GM10266 (cell line): ENCODE results near the gene CAMTA1.
"Not testable (repeated sequence)": the region's sequence is repeated elsewhere in the genome, so short reads cannot be mapped to it uniquely, and the experiment has no call there.

Experiments used
- DNase-seq: peaks from one replicate; pipeline ENCODE4 v3.0.0; 2012; ENCODE audit errors: extremely low spot score
- TF ChIP-seq, protein P1 (sequence below): IDR thresholded peaks from 2 replicates; pipeline ENCODE4 v1.5.1; 2012; ENCODE audit warnings: mild to moderate bottlenecking, low read depth; ENCODE audit not compliant: control insufficient read depth, insufficient read depth; ENCODE audit errors: missing control alignments

The CAMTA1 gene

GRCh38 chr1:6809461-6809860 is 24.2 kb downstream of the CAMTA1 start:
- DNase-seq, result no peak
- TF ChIP-seq, protein P1, sequence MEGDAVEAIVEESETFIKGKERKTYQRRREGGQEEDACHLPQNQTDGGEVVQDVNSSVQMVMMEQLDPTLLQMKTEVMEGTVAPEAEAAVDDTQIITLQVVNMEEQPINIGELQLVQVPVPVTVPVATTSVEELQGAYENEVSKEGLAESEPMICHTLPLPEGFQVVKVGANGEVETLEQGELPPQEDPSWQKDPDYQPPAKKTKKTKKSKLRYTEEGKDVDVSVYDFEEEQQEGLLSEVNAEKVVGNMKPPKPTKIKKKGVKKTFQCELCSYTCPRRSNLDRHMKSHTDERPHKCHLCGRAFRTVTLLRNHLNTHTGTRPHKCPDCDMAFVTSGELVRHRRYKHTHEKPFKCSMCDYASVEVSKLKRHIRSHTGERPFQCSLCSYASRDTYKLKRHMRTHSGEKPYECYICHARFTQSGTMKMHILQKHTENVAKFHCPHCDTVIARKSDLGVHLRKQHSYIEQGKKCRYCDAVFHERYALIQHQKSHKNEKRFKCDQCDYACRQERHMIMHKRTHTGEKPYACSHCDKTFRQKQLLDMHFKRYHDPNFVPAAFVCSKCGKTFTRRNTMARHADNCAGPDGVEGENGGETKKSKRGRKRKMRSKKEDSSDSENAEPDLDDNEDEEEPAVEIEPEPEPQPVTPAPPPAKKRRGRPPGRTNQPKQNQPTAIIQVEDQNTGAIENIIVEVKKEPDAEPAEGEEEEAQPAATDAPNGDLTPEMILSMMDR, result no peak

DNA sequence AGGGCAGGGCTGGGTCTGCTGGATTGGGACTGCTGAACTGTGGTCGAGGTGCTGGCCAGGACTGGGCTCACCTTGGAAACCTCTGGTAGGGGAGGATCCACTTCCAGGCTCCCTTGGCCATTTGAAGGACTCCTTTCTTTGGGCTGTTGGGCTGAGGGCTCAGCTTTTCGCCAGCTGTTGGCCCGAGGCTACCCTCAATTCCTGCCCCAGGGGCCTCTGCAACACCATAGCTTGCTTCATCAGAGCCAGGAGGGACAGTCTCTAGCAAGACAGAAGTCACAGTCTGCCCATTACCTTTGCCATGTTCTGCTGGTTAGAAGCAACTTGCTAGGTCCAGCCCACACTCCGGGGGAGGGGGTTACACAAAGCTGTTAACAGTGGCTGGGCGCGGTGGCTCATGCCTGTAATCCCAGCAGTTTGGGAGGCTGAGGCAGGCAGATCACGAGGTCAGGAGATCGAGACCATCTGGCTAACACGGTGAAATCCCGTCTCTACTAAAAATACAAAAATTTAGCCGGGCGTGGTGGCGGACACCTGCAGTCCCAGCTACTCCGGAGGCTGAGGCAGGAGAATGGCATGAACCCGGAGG is 25.0 kb downstream of the CAMTA1 start:
- not testable (repeated sequence) for DNase-seq

- TF ChIP-seq, protein P1, result no peak
- no peak for DNase-seq
These were observed 26.3 kb downstream of the CAMTA1 start for GRCh38 chr1:6811583-6811982.

DNA sequence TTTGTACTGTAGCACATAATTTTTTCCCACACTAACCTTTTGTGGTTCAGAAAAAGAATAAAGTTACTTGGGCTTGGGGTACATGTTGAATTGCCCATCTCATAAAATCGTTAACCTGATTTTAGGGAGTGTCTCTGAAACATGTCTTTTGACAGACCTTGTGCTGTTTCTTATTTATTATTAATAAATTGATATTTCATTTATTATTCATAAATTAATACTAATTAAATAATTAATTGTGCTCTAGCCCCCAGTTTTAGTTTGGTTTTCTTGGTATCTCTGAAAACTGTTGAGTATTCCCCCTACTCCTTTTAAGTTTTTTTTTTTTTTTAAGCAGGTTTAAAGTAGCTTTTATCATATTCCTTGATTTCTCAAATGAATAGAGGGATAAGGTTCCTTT is 27.9 kb downstream of the CAMTA1 start:
- no peak for DNase-seq
- TF ChIP-seq, protein P1, result no peak

- TF ChIP-seq, protein P1, result no peak
- no peak for DNase-seq
These were observed 30.5 kb downstream of the CAMTA1 start for GRCh38 chr1:6815726-6816125.

DNA sequence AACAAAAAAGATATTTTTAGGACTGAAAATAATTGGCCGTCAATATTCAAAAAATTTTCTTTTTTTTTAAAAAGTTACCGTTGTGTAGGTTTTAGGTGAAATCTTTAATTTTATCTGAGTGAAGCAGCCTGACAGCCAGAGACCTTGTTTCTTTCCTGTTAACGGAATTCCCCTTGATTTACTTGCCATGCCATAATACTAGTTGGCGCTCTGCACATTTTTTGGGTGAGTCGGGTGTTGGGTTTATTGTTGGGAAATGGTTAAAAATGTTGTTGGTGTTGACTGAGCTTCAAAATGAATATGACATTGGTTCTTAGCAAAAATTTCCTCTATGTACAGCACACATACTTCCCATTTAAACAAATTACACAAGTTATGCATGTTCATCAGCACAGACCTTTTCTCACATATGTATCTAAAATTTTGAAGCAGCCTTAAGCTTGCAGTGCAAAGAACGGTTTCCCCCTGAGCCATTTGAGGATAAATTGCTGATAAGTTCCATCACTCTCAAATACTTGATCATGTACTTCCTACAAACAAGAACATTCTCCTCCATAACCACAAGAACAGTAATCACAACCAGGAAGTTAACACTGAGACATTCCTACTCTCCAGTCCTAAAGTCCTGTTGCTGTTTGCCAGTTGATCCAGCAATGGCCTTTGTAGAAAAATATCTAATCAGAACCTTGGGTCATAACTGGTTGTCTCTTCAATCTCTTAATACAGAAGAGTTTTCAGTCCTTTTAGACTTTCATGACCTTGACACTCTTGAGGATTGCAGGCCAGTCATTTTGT is 34.2 kb downstream of the CAMTA1 start:
- no peak for DNase-seq

DNA sequence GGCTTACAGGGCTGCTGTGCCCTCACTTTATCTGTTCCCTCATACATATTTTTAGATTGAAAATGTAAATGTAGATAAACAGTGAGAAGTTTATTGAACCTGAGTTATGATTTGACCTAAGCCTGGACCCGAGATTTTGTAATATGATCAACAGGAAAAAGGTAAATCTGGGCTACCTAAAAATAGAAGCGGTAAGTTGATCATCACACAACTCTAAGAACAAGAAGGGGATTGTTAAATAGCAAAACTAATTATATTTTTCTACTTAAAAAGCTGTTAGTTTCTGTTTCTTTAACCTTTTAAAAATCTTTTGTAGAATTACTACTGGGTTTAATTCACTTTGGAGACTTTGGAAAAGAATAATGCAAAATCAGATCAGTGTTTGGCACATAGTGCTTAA is 35.6 kb downstream of the CAMTA1 start:
- TF ChIP-seq, protein P1, result no peak
- DNase-seq, result no peak

More for the DNA sequence above, 34.2 kb downstream of the CAMTA1 start:
- TF ChIP-seq, protein P1, result no peak
